ENCODE results near the gene ZNF280A.

The ZNF280A gene

GRCh38 chr22:22465094-22465602 lies 54.9 kb downstream of the ZNF280A start:
- no peak for DNase-seq

- no peak for DNase-seq
These were observed 55.5 kb downstream of the ZNF280A start for GRCh38 chr22:22464541-22465054.

- DNase-seq, result peak; percentile 75
These were observed 56.1 kb downstream of the ZNF280A start for GRCh38 chr22:22463855-22464540.
